ENCODE measurements around the gene IFT80. TPM values are rescaled to one million over a fixed set of nuclear protein-coding genes. Genes with fewer than 3 reads are reported as not detected.

IFT80 gene
- total RNA-seq, 4 donors from 2014 or later: 10.5 to 35.5 (median 15.4) TPM

GRCh38 chr3:160403028-160403545 lies 4.1 kb upstream of the IFT80 start:
- H3K27ac ChIP-seq: no peak overlapping the region
- H3K4me1 ChIP-seq: peaks cover 0 to 7% (median 6%) of the 10 kb centered on the region in 4 donors
- DNase-seq: no peak
- no peaks in the 10 kb centered on the region for H3K27me3 ChIP-seq
- H3K4me3 ChIP-seq: peak overlapping the region in 2 of 4 donors; percentile 75 to 78
- H3K36me3 ChIP-seq: no peaks in the 10 kb centered on the region
- no peaks in the 10 kb centered on the region for H3K9me3 ChIP-seq
- TF ChIP-seq POLR2A (IDR thresholded peaks at IDR 0.05): no peak
- TF ChIP-seq CTCF (IDR thresholded peaks at IDR 0.05): no peak

- peak overlapping the region in 1 of 4 donors; percentile 4 for H3K27ac ChIP-seq
- no peaks in the 10 kb centered on the region for H3K36me3 ChIP-seq
- TF ChIP-seq POLR2A (IDR thresholded peaks at IDR 0.05) (no peak), CTCF (IDR thresholded peaks at IDR 0.05) (no peak)
- H3K27me3 ChIP-seq: no peaks in the 10 kb centered on the region
- H3K4me1 ChIP-seq: peaks cover 0 to 7% (median 6%) of the 10 kb centered on the region in 4 donors
- DNase-seq: no peak
- H3K4me3 ChIP-seq: peak overlapping the region in 2 of 4 donors; percentile 75 to 78
- no peaks in the 10 kb centered on the region for H3K9me3 ChIP-seq
Observed at GRCh38 chr3:160402221-160403027, 3.4 kb upstream of the IFT80 start.

GRCh38 chr3:160401291-160402095 lies 2.5 kb upstream of the IFT80 start:
- DNase-seq: no peak
- no peaks in the 10 kb centered on the region for H3K9me3 ChIP-seq
- peak overlapping the region; percentile 3 to 94 (median 86) for H3K27ac ChIP-seq
- H3K36me3 ChIP-seq: no peaks in the 10 kb centered on the region
- no peak for TF ChIP-seq POLR2A (IDR thresholded peaks at IDR 0.05)
- TF ChIP-seq CTCF (IDR thresholded peaks at IDR 0.05): no peak
- H3K4me3 ChIP-seq: peak overlapping the region; percentile 66 to 79 (median 76)
- H3K27me3 ChIP-seq: no peaks in the 10 kb centered on the region
- H3K4me1 ChIP-seq: peaks cover 0 to 7% (median 6%) of the 10 kb centered on the region in 4 donors

GRCh38 chr3:160400702-160401150 lies 1.7 kb upstream of the IFT80 start:
- Histone ChIP-seq H3K9me3 (no peaks in the 10 kb centered on the region), H3K27me3 (no peaks in the 10 kb centered on the region), H3K4me3 (peak overlapping the region; percentile 66 to 79 (median 76)), H3K27ac (peak overlapping the region; percentile 83 to 94 (median 86)), H3K36me3 (no peaks in the 10 kb centered on the region), H3K4me1 (peaks cover 0 to 7% (median 6%) of the 10 kb centered on the region in 4 donors)
- DNase-seq: peak in 2 of 3 donors; percentile 57 to 69
- TF ChIP-seq POLR2A (IDR thresholded peaks at IDR 0.05) (no peak), CTCF (IDR thresholded peaks at IDR 0.05) (no peak)

GRCh38 chr3:160400030-160400701 lies 1.1 kb upstream of the IFT80 start:
- H3K9me3 ChIP-seq: no peaks in the 10 kb centered on the region
- TF ChIP-seq CTCF (IDR thresholded peaks at IDR 0.05) (no peak), POLR2A (IDR thresholded peaks at IDR 0.05) (no peak)
- no peaks in the 10 kb centered on the region for H3K36me3 ChIP-seq
- H3K27ac ChIP-seq: peak overlapping the region; percentile 83 to 94 (median 86)
- DNase-seq: peak; percentile 28 to 76 (median 72)
- peak overlapping the region; percentile 66 to 79 (median 76) for H3K4me3 ChIP-seq
- H3K4me1 ChIP-seq: peaks cover 0 to 7% (median 6%) of the 10 kb centered on the region in 4 donors
- no peaks in the 10 kb centered on the region for H3K27me3 ChIP-seq

All from Peyer's patch (tissue), 4 donors.